Mesendoderm (in vitro differentiated cells): ENCODE data around the gene EPN2.

Experiments
- DNase-seq: peaks from one replicate; pipeline ENCODE4 v3.0.0; 2013
- H2AK5ac ChIP-seq: 2 replicates; pipeline ENCODE4 v1.6.1; 2013; ENCODE audit warnings: low read length, inconsistent platforms
- H2BK120ac ChIP-seq: 2 replicates; pipeline ENCODE4 v1.6.1; 2013; ENCODE audit warnings: low read depth, mild to moderate bottlenecking, low read length, moderate library complexity, mixed read lengths
- H2BK15ac ChIP-seq: replicated peaks from 2 replicates; pipeline ENCODE4 v1.6.1; 2013; ENCODE audit warnings: low read depth, mild to moderate bottlenecking, moderate library complexity
- H2BK5ac ChIP-seq: 2 replicates; pipeline ENCODE4 v1.6.1; 2013; ENCODE audit warnings: low read length, inconsistent platforms
- H3K18ac ChIP-seq: 2 replicates; pipeline ENCODE4 v1.6.1; 2013; ENCODE audit warnings: mild to moderate bottlenecking, low read length, mixed read lengths
- H3K23ac ChIP-seq: one replicate; pipeline ENCODE4 v1.6.1; 2013; ENCODE audit warnings: low read length
- H3K27ac ChIP-seq: 2 replicates; pipeline ENCODE4 v1.5.1; 2013; ENCODE audit warnings: low read depth, mild to moderate bottlenecking, inconsistent platforms, low read length, moderate library complexity
- H3K27me3 ChIP-seq: 2 replicates; pipeline ENCODE4 v1.6.1; 2013; ENCODE audit warnings: low read length, control low read depth, mild to moderate bottlenecking, inconsistent platforms; ENCODE audit not compliant: insufficient read depth, poor library complexity
- H3K36me3 ChIP-seq: 2 replicates; pipeline ENCODE4 v1.6.1; 2013; ENCODE audit warnings: low read length, inconsistent platforms; ENCODE audit not compliant: control insufficient read depth, insufficient read depth
- H3K4ac ChIP-seq: one replicate; pipeline ENCODE4 v1.6.1; 2013; ENCODE audit warnings: low read depth, mild to moderate bottlenecking, low read length, moderate library complexity
- H3K4me1 ChIP-seq: 2 replicates; pipeline ENCODE4 v1.6.1; 2013; ENCODE audit warnings: low read depth, low read length, inconsistent platforms; ENCODE audit not compliant: control insufficient read depth
- H3K4me2 ChIP-seq: 2 replicates; pipeline ENCODE4 v1.6.1; 2013; ENCODE audit warnings: low read length
- H3K4me3 ChIP-seq: 2 replicates; pipeline ENCODE4 v1.5.1; 2013; ENCODE audit warnings: mild to moderate bottlenecking, low read length
- H3K56ac ChIP-seq: one replicate; pipeline ENCODE4 v1.6.1; 2013; ENCODE audit warnings: low read length
- H3K79me1 ChIP-seq: 2 replicates; pipeline ENCODE4 v1.6.1; 2013; ENCODE audit warnings: low read length, inconsistent platforms
- H3K79me2 ChIP-seq: 2 replicates; pipeline ENCODE4 v1.6.1; 2013; ENCODE audit warnings: mild to moderate bottlenecking, low read length; ENCODE audit not compliant: control insufficient read depth, insufficient read depth
- H3K9ac ChIP-seq: 2 replicates; pipeline ENCODE4 v1.6.1; 2013; ENCODE audit warnings: low read length, inconsistent platforms
- H4K5ac ChIP-seq: one replicate; pipeline ENCODE4 v1.6.1; 2013; ENCODE audit warnings: low read length
- H4K8ac ChIP-seq: one replicate; pipeline ENCODE4 v1.6.1; 2013; ENCODE audit warnings: low read depth, mild to moderate bottlenecking, control low read depth, low read length, moderate library complexity
- WGBS: extraction: QIAGEN DNeasy Blood & Tissue Kit; methylation state at CpG from one replicate; pipeline ENCODE4 v1.1.7; 2013; ENCODE audit warnings: low lambda C conversion rate, missing lambda C conversion rate; ENCODE audit not compliant: insufficient coverage; ENCODE audit errors: extremely low coverage; 5-methylcytosine and 5-hydroxymethylcytosine counted together

The EPN2 gene

DNA sequence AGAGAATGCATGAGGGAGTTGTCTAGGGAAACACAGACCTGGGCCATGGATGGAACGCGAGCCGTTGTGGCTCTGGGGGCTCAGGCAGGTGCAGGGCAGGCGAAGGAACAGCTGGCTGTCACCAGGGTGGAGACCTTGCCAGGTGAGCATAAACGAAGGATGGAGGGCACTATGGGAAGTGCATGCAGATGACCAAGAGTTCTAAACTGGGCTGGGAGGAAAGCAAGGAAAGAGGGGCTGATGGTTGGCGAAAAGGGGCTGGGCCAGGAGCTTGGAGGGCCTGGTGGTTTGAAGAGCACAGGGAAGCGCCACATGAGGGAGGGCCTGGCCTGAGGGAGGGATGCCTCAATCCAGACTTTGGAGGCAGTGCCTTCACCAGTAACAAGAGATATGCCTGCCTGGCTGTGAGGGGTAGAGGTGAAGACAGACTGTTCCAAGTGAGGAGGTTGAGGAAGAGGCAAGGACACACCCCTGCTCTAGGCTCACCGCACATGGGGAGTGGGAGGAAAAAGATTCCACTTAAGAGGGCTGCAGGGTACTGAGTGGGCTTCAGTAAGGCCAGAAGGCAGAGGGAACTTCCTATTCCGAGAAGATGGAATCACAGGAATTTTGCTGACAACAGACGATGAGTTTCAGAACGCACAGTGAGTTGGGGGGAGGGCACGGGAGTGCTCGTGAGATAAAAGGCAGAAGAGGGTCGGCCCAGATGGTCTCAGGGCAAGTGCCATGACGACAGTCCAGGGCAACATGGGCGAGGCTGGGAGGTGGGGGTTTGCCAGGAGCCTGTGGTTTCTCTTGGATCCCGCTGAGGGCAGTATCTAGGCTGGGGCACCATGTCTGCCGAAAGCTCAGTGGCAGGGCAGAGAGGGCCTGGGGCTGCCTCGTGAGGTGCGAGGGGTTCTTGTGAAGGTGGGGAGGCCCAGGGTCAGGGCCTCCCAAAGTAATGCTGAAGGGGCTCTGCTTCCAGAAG, 104.8 kb downstream of the EPN2 start:
- Histone ChIP-seq H3K9ac (no peak overlapping the region), H2BK5ac (no peak overlapping the region), H3K23ac (no peak overlapping the region), H2BK120ac (no peak overlapping the region), H3K4me2 (no peak overlapping the region), H3K27ac (no peak overlapping the region), H3K4me3 (no peak overlapping the region), H3K79me1 (no peaks in the 10 kb centered on the region), H3K79me2 (no peaks in the 10 kb centered on the region), H3K4me1 (no peaks in the 10 kb centered on the region), H4K8ac (no peak overlapping the region), H4K5ac (no peak overlapping the region), H3K56ac (no peak overlapping the region), H2BK15ac (no peak overlapping the region), H3K4ac (no peak overlapping the region), H3K18ac (no peak overlapping the region), H3K27me3 (no peaks in the 10 kb centered on the region), H2AK5ac (no peak overlapping the region), H3K36me3 (no peaks in the 10 kb centered on the region)
- WGBS = no CpG with 5 or more reads among the region's 20 CpGs
- DNase-seq = peak; percentile 56

DNA sequence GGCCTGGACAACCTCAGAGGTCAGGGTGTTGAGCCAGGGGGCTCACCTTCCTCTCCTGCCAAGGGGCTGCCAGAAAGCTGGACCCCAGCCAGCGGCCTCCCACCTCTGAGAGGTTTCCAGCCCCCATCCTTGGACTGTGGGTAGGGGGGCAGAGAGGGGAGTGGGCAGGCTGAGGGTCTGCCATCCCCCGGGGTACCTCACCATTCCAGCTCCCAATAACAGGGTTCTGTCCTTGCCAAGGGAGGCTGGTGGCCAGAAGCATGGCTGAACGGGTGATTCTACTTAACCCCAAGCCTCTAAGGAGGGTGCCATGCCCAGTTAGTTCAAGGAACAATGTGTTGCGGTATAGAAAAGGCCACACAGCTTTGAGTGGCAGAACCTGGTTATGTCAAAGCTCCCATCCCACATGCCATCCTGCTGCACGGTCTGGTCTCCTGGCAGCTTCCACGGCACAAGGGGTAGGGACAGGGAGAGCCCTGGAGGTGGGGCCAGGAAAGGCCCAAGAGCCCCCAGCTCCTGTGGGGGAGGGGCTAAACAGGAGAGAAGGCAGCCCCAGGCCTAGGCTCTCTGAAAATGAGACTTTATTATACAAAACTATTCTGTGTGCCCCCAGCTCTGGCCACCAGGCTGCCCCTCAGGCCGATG, 105.6 kb downstream of the EPN2 start:
- Histone ChIP-seq H3K4ac (no peak overlapping the region), H3K4me3 (no peak overlapping the region), H3K79me2 (no peaks in the 10 kb centered on the region), H3K9ac (no peak overlapping the region), H3K27me3 (no peaks in the 10 kb centered on the region), H2BK5ac (no peak overlapping the region), H3K36me3 (no peaks in the 10 kb centered on the region), H2AK5ac (no peak overlapping the region), H2BK120ac (no peak overlapping the region), H3K27ac (no peak overlapping the region), H3K18ac (no peak overlapping the region), H2BK15ac (no peak overlapping the region), H3K56ac (no peak overlapping the region), H3K79me1 (no peaks in the 10 kb centered on the region), H4K5ac (no peak overlapping the region), H3K4me1 (no peaks in the 10 kb centered on the region), H3K23ac (no peak overlapping the region), H4K8ac (no peak overlapping the region), H3K4me2 (no peak overlapping the region)
- no CpG with 5 or more reads among the region's 7 CpGs for WGBS
- no peak for DNase-seq

DNA sequence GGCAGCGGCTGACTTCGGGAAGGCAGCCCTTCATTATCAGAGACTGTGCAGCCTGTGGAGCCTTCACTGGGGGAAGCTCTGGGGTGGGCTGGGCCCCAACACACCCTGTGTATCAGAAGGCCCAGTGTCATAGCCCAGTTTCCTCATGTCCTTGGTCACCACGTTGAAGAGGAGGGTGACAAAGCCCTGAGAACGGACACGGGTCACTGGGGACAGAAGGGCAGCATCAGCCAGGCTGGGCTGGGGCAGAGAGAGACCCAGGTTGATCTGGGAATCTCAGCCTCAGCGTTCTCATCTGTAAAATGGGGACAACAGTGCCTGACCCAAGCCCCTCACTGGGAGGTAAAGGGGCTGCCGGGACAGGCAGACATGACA, 106.1 kb downstream of the EPN2 start:
- H4K5ac ChIP-seq = no peak overlapping the region
- no peak for DNase-seq
- H3K36me3 ChIP-seq = no peaks in the 10 kb centered on the region
- no peak overlapping the region for H3K23ac ChIP-seq
- WGBS = no CpG with 5 or more reads among the region's 7 CpGs
- no peak overlapping the region for H3K4me2 ChIP-seq
- H4K8ac ChIP-seq = no peak overlapping the region
- no peaks in the 10 kb centered on the region for H3K27me3 ChIP-seq
- no peak overlapping the region for H2AK5ac ChIP-seq
- no peaks in the 10 kb centered on the region for H3K79me2 ChIP-seq
- no peaks in the 10 kb centered on the region for H3K79me1 ChIP-seq
- H3K18ac ChIP-seq = no peak overlapping the region
- H3K9ac ChIP-seq = no peak overlapping the region
- no peak overlapping the region for H2BK120ac ChIP-seq
- H3K4me1 ChIP-seq = no peaks in the 10 kb centered on the region
- no peak overlapping the region for H2BK15ac ChIP-seq
- no peak overlapping the region for H2BK5ac ChIP-seq
- no peak overlapping the region for H3K56ac ChIP-seq
- no peak overlapping the region for H3K4me3 ChIP-seq
- H3K27ac ChIP-seq = no peak overlapping the region
- no peak overlapping the region for H3K4ac ChIP-seq

DNA sequence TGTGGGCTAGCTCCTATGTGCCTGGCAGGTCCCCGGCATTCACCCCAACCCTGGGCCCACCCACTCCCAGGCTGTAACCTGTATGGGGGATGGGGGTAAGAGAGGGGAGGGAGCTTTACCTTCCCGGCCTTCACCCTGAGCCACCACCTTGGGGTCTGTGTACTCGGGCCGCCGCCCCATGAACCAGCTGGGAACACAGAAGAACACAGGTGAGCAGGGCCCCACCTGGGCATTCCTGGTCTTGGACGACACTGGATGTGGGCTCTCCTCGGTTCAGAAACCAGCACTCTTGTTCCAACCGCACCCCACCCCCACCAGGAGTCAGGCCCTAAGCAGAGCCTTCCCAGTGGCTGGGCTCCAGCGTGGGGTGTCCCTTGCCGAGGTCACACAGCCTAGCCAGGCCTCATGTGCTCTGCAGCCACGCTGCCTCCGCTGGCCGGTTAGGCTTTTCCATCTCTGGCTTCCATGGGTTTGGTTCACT, 106.5 kb downstream of the EPN2 start:
- H2BK15ac ChIP-seq = no peak overlapping the region
- H4K8ac ChIP-seq = no peak overlapping the region
- no peaks in the 10 kb centered on the region for H3K36me3 ChIP-seq
- H4K5ac ChIP-seq = no peak overlapping the region
- H3K79me2 ChIP-seq = no peaks in the 10 kb centered on the region
- H2AK5ac ChIP-seq = no peak overlapping the region
- no peak overlapping the region for H3K23ac ChIP-seq
- H3K4ac ChIP-seq = no peak overlapping the region
- no peak overlapping the region for H3K4me2 ChIP-seq
- H3K18ac ChIP-seq = no peak overlapping the region
- no peak overlapping the region for H2BK120ac ChIP-seq
- H3K27ac ChIP-seq = no peak overlapping the region
- no peak for DNase-seq
- no peak overlapping the region for H3K56ac ChIP-seq
- WGBS = no CpG with 5 or more reads among the region's 13 CpGs
- H2BK5ac ChIP-seq = no peak overlapping the region
- no peaks in the 10 kb centered on the region for H3K79me1 ChIP-seq
- no peak overlapping the region for H3K4me3 ChIP-seq
- H3K9ac ChIP-seq = no peak overlapping the region
- H3K27me3 ChIP-seq = no peaks in the 10 kb centered on the region
- H3K4me1 ChIP-seq = no peaks in the 10 kb centered on the region

DNA sequence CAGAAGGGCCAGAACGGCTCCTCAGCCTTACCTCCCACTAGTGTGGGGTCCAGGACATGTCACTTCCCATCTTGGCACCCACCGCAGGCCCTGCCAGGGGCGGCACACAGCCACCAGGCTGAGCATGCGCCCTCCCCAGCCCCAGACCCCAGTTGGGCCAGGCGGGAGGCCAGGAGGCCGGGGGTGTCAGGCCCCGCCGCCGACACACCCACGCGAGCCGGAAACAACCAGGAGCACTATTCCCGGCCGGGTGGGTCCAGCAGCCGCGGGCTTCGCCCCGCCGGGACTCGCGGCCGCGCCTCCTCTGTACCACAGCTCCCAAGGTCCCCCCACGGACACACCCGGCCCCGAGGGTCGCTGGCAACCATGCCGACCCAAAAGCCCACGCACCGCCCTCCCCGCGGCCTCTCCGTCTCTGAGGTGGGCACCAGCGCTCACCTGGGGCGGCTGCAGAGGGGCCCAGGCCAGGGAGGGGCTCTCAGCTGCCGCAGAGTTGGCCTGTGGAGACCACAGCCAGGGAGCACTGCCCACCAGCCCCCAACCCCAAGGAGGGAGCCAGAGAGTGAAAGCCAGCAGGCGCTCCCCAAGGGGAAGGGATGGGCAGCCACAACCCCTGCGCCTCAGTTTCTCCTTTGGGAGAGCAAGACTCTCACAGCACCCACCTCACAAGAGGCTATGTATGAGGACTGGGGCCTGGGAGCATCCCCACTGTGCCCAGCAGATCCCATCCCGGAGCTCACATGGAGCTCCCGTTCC, 107.3 kb downstream of the EPN2 start:
- no peak overlapping the region for H2AK5ac ChIP-seq
- H4K5ac ChIP-seq = no peak overlapping the region
- no peak overlapping the region for H3K18ac ChIP-seq
- H4K8ac ChIP-seq = no peak overlapping the region
- no peak overlapping the region for H3K27ac ChIP-seq
- no peaks in the 10 kb centered on the region for H3K79me1 ChIP-seq
- no peak overlapping the region for H3K4me2 ChIP-seq
- no peak overlapping the region for H2BK120ac ChIP-seq
- no peaks in the 10 kb centered on the region for H3K4me1 ChIP-seq
- H3K23ac ChIP-seq = no peak overlapping the region
- H3K4ac ChIP-seq = no peak overlapping the region
- H2BK15ac ChIP-seq = no peak overlapping the region
- no peak overlapping the region for H2BK5ac ChIP-seq
- H3K4me3 ChIP-seq = no peak overlapping the region
- no peak overlapping the region for H3K9ac ChIP-seq
- no peak overlapping the region for H3K56ac ChIP-seq
- no peak for DNase-seq
- H3K79me2 ChIP-seq = no peaks in the 10 kb centered on the region
- H3K27me3 ChIP-seq = no peaks in the 10 kb centered on the region
- H3K36me3 ChIP-seq = no peaks in the 10 kb centered on the region
- WGBS = no CpG with 5 or more reads among the region's 40 CpGs
